H9 (cell line): ENCODE results near the gene BAX. TPM values are rescaled to one million over a fixed set of nuclear protein-coding genes. Genes with fewer than 3 reads are reported as not detected.
A peak's percentile ranks its signal among the peaks of the same experiment; 100 is the strongest.

ENCODE experiments used
- DNase-seq: peaks from one replicate; pipeline ENCODE4 v3.0.0-alpha.2; 2017
- H2AFZ ChIP-seq: one replicate; pipeline ENCODE4 v1.6.1; 2013; ENCODE audit warnings: mild to moderate bottlenecking, low read length, control low read depth, moderate library complexity
- H2AK5ac ChIP-seq: 2 replicates; pipeline ENCODE4 v1.6.1; 2013; ENCODE audit warnings: low read length, control low read depth, mixed read lengths; ENCODE audit not compliant: insufficient read length
- H2BK120ac ChIP-seq: one replicate; pipeline ENCODE4 v1.6.1; 2013; ENCODE audit warnings: low read depth, mild to moderate bottlenecking, low read length, control low read depth, inconsistent platforms; ENCODE audit not compliant: poor library complexity, severe bottlenecking
- H2BK12ac ChIP-seq: 2 replicates; pipeline ENCODE4 v1.6.1; 2013; ENCODE audit warnings: low read length, control low read depth, mixed read lengths, low read depth; ENCODE audit not compliant: insufficient read length
- H2BK15ac ChIP-seq: 2 replicates; pipeline ENCODE4 v1.6.1; 2013; ENCODE audit warnings: low read depth, low read length, control low read depth
- H2BK20ac ChIP-seq: one replicate; pipeline ENCODE4 v1.6.1; 2013; ENCODE audit warnings: low read depth, mild to moderate bottlenecking, low read length, control low read depth, inconsistent platforms; ENCODE audit not compliant: poor library complexity, severe bottlenecking
- H2BK5ac ChIP-seq: 2 replicates; pipeline ENCODE4 v1.6.1; 2013; ENCODE audit warnings: low read length, control low read depth, mixed read lengths; ENCODE audit not compliant: insufficient read length
- H3K14ac ChIP-seq: 2 replicates; pipeline ENCODE4 v1.6.1; 2013; ENCODE audit warnings: low read length, control low read depth; ENCODE audit not compliant: insufficient read depth
- H3K18ac ChIP-seq: 2 replicates; pipeline ENCODE4 v1.6.1; 2013; ENCODE audit warnings: low read depth, mild to moderate bottlenecking, mixed read lengths, low read length, control low read depth; ENCODE audit not compliant: insufficient read length
- H3K23ac ChIP-seq: 2 replicates; pipeline ENCODE4 v1.6.1; 2013; ENCODE audit warnings: low read length, control low read depth, mixed read lengths, low read depth; ENCODE audit not compliant: insufficient read length
- H3K23me2 ChIP-seq: 2 replicates; pipeline ENCODE4 v1.6.1; 2013; ENCODE audit warnings: low read depth, mild to moderate bottlenecking, mixed read lengths, low read length, control low read depth; ENCODE audit not compliant: insufficient read length, poor library complexity, severe bottlenecking
- H3K27ac ChIP-seq: 2 replicates; pipeline ENCODE4 v1.5.1; 2013; ENCODE audit warnings: low read length, control low read depth, mixed read lengths, low read depth; ENCODE audit not compliant: insufficient read length
- H3K27me3 ChIP-seq: 2 replicates; pipeline ENCODE4 v1.6.1; 2013; ENCODE audit warnings: low read length, control low read depth, inconsistent platforms; ENCODE audit not compliant: insufficient read depth
- H3K4ac ChIP-seq: 2 replicates; pipeline ENCODE4 v1.6.1; 2013; ENCODE audit warnings: low read depth, mild to moderate bottlenecking, control low read depth, inconsistent platforms, low read length, moderate library complexity
- H3K4me1 ChIP-seq: 2 replicates; pipeline ENCODE4 v1.6.1; 2013; ENCODE audit warnings: low read length, control low read depth, inconsistent platforms; ENCODE audit not compliant: insufficient read depth
- H3K4me2 ChIP-seq: 2 replicates; pipeline ENCODE4 v1.6.1; 2013; ENCODE audit warnings: low read length, control low read depth, mixed read lengths; ENCODE audit not compliant: insufficient read length, insufficient read depth
- H3K56ac ChIP-seq: 2 replicates; pipeline ENCODE4 v1.6.1; 2013; ENCODE audit warnings: low read depth, mild to moderate bottlenecking, mixed read lengths, low read length, control low read depth; ENCODE audit not compliant: insufficient read length
- H3K79me1 ChIP-seq: 2 replicates; pipeline ENCODE4 v1.6.1; 2013; ENCODE audit warnings: low read depth, mild to moderate bottlenecking, moderate library complexity, low read length, control low read depth, inconsistent platforms; ENCODE audit not compliant: insufficient read depth, poor library complexity, severe bottlenecking
- H3K79me2 ChIP-seq: 2 replicates; pipeline ENCODE4 v1.6.1; 2013; ENCODE audit warnings: low read length, control low read depth, inconsistent platforms; ENCODE audit not compliant: insufficient read depth
- H3K9ac ChIP-seq: 2 replicates; pipeline ENCODE4 v1.6.1; 2013; ENCODE audit warnings: low read length, control low read depth, mixed read lengths; ENCODE audit not compliant: insufficient read length; ENCODE audit errors: extremely low read depth
- H3K9me3 ChIP-seq: one replicate; pipeline ENCODE4 v1.6.1; 2013; ENCODE audit warnings: low read depth, low read length, inconsistent platforms; ENCODE audit not compliant: control insufficient read depth
- H3T11ph ChIP-seq: one replicate; pipeline ENCODE4 v1.6.1; 2013; ENCODE audit warnings: mild to moderate bottlenecking, low read length, control low read depth, inconsistent platforms
- H4K20me1 ChIP-seq: one replicate; pipeline ENCODE4 v1.6.1; 2013; ENCODE audit not compliant: control insufficient read depth, insufficient read length, insufficient read depth
- H4K5ac ChIP-seq: 2 replicates; pipeline ENCODE4 v1.6.1; 2013; ENCODE audit warnings: low read depth, mild to moderate bottlenecking, mixed read lengths, low read length, control low read depth; ENCODE audit not compliant: insufficient read length
- H4K8ac ChIP-seq: replicated peaks from 2 replicates; pipeline ENCODE4 v1.6.1; 2013; ENCODE audit warnings: low read length, control low read depth, mixed read lengths, low read depth; ENCODE audit not compliant: insufficient read length
- H4K91ac ChIP-seq: 2 replicates; pipeline ENCODE4 v1.6.1; 2013; ENCODE audit warnings: low read depth, mild to moderate bottlenecking, moderate library complexity, mixed read lengths, low read length, control low read depth; ENCODE audit not compliant: insufficient read length
- H3K27ac Mint-ChIP-seq, 3 experiments: 2 replicates in 2 of 3; 3 replicates in 1 of 3; pipeline ENCODE4 v1.8.0; 2020 to 2021; ENCODE audit warnings: mixed read lengths in 3 of 3, mild to moderate bottlenecking in 1 of 3, moderate library complexity in 1 of 3
- H3K27me3 Mint-ChIP-seq: 2 replicates; pipeline ENCODE4 v1.8.0; 2021; ENCODE audit warnings: low read depth, mild to moderate bottlenecking, moderate library complexity, mixed read lengths
- H3K36me3 Mint-ChIP-seq, 3 experiments: 2 replicates in 2 of 3; 3 replicates in 1 of 3; pipeline ENCODE4 v1.8.0; 2020 to 2021; ENCODE audit warnings: low read depth in 3 of 3, mixed read lengths in 3 of 3; ENCODE audit not compliant: insufficient read depth in 1 of 3
- H3K4me1 Mint-ChIP-seq, 2 experiments: 2 replicates each; pipeline ENCODE4 v1.8.0; 2020; ENCODE audit warnings: mixed read lengths in 2 of 2
- H3K4me3 Mint-ChIP-seq, 2 experiments: 2 replicates in 1 of 2; 3 replicates in 1 of 2; pipeline ENCODE4 v1.8.0; 2020 to 2021; ENCODE audit warnings: mild to moderate bottlenecking in 2 of 2, mixed read lengths in 2 of 2, moderate library complexity in 1 of 2
- H3K9me3 Mint-ChIP-seq, 2 experiments: 2 replicates in 1 of 2; 3 replicates in 1 of 2; pipeline ENCODE4 v1.8.0; 2020; ENCODE audit warnings: mild to moderate bottlenecking in 2 of 2, mixed read lengths in 2 of 2, moderate library complexity in 1 of 2
- WGBS: extraction: QIAGEN DNeasy Blood & Tissue Kit; methylation state at CpG from one replicate; pipeline ENCODE4 v1.1.7; 2013; ENCODE audit warnings: missing lambda C conversion rate, low lambda C conversion rate, mixed read lengths; ENCODE audit not compliant: insufficient read length; ENCODE audit errors: extremely low coverage; 5-methylcytosine and 5-hydroxymethylcytosine counted together
- total RNA-seq: library from RNA; stranded (reverse); gene quantifications from 2 replicates; pipeline ENCODE4 v1.2.1, GENCODE V29; 2021
- TF ChIP-seq, protein P1 (sequence below): fragments of 200-600 bp; sonication (generic); conservative IDR thresholded peaks from 3 replicates; pipeline ENCODE4 v1.8.0; 2021; ENCODE audit warnings: antibody characterized with exemption, mild to moderate bottlenecking

The BAX gene
- total RNA-seq, 1 experiment from 2014 or later, result 310 TPM

DNA sequence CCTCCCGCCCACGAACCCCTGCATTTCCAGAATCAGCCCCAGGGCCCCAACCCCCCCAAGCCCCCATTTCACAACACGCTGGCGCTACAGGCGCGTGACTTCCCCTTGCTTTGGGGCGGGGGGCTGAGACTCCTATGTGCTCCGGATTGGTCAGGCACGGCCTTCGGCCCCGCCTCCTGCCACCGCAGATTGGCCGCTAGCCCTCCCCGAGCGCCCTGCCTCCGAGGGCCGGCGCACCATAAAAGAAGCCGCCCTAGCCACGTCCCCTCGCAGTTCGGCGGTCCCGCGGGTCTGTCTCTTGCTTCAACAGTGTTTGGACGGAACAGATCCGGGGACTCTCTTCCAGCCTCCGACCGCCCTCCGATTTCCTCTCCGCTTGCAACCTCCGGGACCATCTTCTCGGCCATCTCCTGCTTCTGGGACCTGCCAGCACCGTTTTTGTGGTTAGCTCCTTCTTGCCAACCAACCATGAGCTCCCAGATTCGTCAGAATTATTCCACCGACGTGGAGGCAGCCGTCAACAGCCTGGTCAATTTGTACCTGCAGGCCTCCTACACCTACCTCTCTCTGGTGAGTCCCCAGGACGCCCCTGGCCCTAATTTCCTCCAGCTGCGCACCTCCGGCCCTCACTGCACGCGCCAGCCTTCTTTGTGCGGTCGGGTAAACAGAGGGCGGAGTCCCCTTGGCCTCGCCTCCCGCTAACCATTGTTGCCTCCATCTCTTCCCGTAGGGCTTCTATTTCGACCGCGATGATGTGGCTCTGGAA lies 10.5 kb downstream of the BAX start, which contains the start of gene FTL:
Gene FTL (plus strand): TSS at position 270 of the 766 bp plus-strand sequence. CDS start 199 bp downstream, at position 469.
- no peak within 1 kb of the TSS for H4K8ac ChIP-seq
- peak within 1 kb of the TSS; percentile 82 for H3K4me2 ChIP-seq
- no peak within 1 kb of the TSS for H4K91ac ChIP-seq
- H2BK15ac ChIP-seq, result no peak within 1 kb of the TSS
- peak within 1 kb of the TSS; percentile 91 for H3K18ac ChIP-seq
- TF ChIP-seq, protein P1, sequence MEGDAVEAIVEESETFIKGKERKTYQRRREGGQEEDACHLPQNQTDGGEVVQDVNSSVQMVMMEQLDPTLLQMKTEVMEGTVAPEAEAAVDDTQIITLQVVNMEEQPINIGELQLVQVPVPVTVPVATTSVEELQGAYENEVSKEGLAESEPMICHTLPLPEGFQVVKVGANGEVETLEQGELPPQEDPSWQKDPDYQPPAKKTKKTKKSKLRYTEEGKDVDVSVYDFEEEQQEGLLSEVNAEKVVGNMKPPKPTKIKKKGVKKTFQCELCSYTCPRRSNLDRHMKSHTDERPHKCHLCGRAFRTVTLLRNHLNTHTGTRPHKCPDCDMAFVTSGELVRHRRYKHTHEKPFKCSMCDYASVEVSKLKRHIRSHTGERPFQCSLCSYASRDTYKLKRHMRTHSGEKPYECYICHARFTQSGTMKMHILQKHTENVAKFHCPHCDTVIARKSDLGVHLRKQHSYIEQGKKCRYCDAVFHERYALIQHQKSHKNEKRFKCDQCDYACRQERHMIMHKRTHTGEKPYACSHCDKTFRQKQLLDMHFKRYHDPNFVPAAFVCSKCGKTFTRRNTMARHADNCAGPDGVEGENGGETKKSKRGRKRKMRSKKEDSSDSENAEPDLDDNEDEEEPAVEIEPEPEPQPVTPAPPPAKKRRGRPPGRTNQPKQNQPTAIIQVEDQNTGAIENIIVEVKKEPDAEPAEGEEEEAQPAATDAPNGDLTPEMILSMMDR, result no peak
- no peaks in the 10 kb centered on the region; the same call in 1 of the 2 replicates for H3K4me1 ChIP-seq
- H3K9me3 Mint-ChIP-seq, result peaks cover 0 to 5% of the 10 kb centered on the region in 2 experiments; a peak in 2 of 5 replicates
- H3K79me2 ChIP-seq, result no peaks in the 10 kb centered on the region
- H2BK12ac ChIP-seq, result no peak within 1 kb of the TSS
- WGBS, result no CpG with 5 or more reads among the region's 52 CpGs
- no peak within 1 kb of the TSS for H3K4ac ChIP-seq
- no peak within 1 kb of the TSS for H3T11ph ChIP-seq
- DNase-seq, result peak; percentile 97
- H3K23me2 ChIP-seq, result peaks cover 14% of the 10 kb centered on the region
- no peak within 1 kb of the TSS for H3K56ac ChIP-seq
- H3K79me1 ChIP-seq, result no peaks in the 10 kb centered on the region
- no peaks in the 10 kb centered on the region for H3K27me3 ChIP-seq
- peak within 1 kb of the TSS; percentile 97 to 98 (median 98) for H3K27ac Mint-ChIP-seq
- peaks cover 2% of the 10 kb centered on the region; the same call in 1 of the 2 replicates for H3K27me3 Mint-ChIP-seq
- H3K9ac ChIP-seq, result peak within 1 kb of the TSS; percentile 69
- H3K36me3 Mint-ChIP-seq, result peaks cover 30 to 61% (median 55%) of the 10 kb centered on the region in 3 experiments; a peak in 6 of 7 replicates
- H3K14ac ChIP-seq, result peak within 1 kb of the TSS; percentile 82
- no peak within 1 kb of the TSS for H2AFZ ChIP-seq
- H2AK5ac ChIP-seq, result no peak within 1 kb of the TSS
- no peaks in the 10 kb centered on the region for H3K9me3 ChIP-seq
- H3K27ac ChIP-seq, result peak within 1 kb of the TSS; percentile 50
- H3K23ac ChIP-seq, result no peak within 1 kb of the TSS
- no peak within 1 kb of the TSS for H2BK120ac ChIP-seq
- H4K5ac ChIP-seq, result no peak within 1 kb of the TSS
- no peak within 1 kb of the TSS for H2BK5ac ChIP-seq
- peaks cover 3% of the 10 kb centered on the region for H4K20me1 ChIP-seq
- H2BK20ac ChIP-seq, result no peak within 1 kb of the TSS
- peaks cover 30 to 51% of the 10 kb centered on the region in 2 experiments for H3K4me1 Mint-ChIP-seq
- H3K4me3 Mint-ChIP-seq, result peak within 1 kb of the TSS; percentile 96 to 98
